ENCODE measurements around the gene VWA5B1. TPM values are rescaled to one million over a fixed set of nuclear protein-coding genes. Genes with fewer than 3 reads are reported as not detected.
A peak's percentile ranks its signal among the peaks of the same experiment; 100 is the strongest.

VWA5B1 gene
- total RNA-seq, 1 donor = not detected

DNA sequence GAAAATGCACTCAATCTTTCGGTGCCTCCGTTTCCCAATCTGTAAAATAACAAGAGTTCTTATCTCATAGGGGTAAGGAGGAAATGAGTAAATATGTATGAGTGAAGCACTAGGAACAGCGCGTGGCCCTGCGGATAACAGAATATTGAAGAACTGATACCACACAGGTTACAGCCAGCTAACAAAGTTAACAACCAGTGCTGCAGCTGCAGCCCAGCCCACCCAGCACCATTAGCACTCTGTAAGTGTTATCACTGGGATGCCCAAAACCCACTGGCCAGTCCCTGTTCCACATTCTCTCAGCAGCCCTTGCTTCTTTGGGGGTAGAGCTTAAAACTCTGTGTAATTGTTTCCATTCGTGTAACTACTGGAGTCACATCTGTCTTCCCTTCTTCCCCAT lies 89.5 kb downstream of the VWA5B1 start:
- peak; percentile 39 for DNase-seq (ENCODE audit: insufficient read length, low spot score, missing footprints)
- Histone ChIP-seq H3K27me3 (ENCODE audit: insufficient read depth, low read length) (peaks cover 29% of the 10 kb centered on the region), H3K36me3 (ENCODE audit: insufficient read depth, low read length) (no peaks in the 10 kb centered on the region), H3K9me3 (ENCODE audit: low read depth, low read length) (no peaks in the 10 kb centered on the region), H3K79me2 (ENCODE audit: insufficient read depth, low read length) (no peaks in the 10 kb centered on the region), H3K4me3 (ENCODE audit: insufficient read depth, low read length) (no peak overlapping the region), H2AFZ (ENCODE audit: low read length) (no peak overlapping the region), H3K27ac (ENCODE audit: low read depth, low read length) (no peak overlapping the region), H3K4me1 (ENCODE audit: insufficient read depth, low read length) (peaks cover 9% of the 10 kb centered on the region), H4K20me1 (ENCODE audit: insufficient read depth, low read length) (no peaks in the 10 kb centered on the region), H3K4me2 (ENCODE audit: insufficient read depth, low read length) (peak overlapping the region; percentile 58)
- TF ChIP-seq, protein P1, sequence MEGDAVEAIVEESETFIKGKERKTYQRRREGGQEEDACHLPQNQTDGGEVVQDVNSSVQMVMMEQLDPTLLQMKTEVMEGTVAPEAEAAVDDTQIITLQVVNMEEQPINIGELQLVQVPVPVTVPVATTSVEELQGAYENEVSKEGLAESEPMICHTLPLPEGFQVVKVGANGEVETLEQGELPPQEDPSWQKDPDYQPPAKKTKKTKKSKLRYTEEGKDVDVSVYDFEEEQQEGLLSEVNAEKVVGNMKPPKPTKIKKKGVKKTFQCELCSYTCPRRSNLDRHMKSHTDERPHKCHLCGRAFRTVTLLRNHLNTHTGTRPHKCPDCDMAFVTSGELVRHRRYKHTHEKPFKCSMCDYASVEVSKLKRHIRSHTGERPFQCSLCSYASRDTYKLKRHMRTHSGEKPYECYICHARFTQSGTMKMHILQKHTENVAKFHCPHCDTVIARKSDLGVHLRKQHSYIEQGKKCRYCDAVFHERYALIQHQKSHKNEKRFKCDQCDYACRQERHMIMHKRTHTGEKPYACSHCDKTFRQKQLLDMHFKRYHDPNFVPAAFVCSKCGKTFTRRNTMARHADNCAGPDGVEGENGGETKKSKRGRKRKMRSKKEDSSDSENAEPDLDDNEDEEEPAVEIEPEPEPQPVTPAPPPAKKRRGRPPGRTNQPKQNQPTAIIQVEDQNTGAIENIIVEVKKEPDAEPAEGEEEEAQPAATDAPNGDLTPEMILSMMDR (IDR thresholded peaks at IDR 0.05; ENCODE audit: extremely low read depth, low read depth, low read length) = no peak

GRCh38 chr1:20380616-20381035 lies 90.0 kb downstream of the VWA5B1 start:
- no peaks in the 10 kb centered on the region for H4K20me1 ChIP-seq (ENCODE audit: insufficient read depth, low read length)
- H3K4me2 ChIP-seq (ENCODE audit: insufficient read depth, low read length) = peak overlapping the region; percentile 58
- no peaks in the 10 kb centered on the region for H3K79me2 ChIP-seq (ENCODE audit: insufficient read depth, low read length)
- peak; percentile 91 for DNase-seq (ENCODE audit: insufficient read length, low spot score, missing footprints)
- H3K27ac ChIP-seq (ENCODE audit: low read depth, low read length) = no peak overlapping the region
- H2AFZ ChIP-seq (ENCODE audit: low read length) = peak overlapping the region; percentile 60
- H3K36me3 ChIP-seq (ENCODE audit: insufficient read depth, low read length) = no peaks in the 10 kb centered on the region
- H3K4me1 ChIP-seq (ENCODE audit: insufficient read depth, low read length) = peaks cover 9% of the 10 kb centered on the region
- H3K27me3 ChIP-seq (ENCODE audit: insufficient read depth, low read length) = peaks cover 34% of the 10 kb centered on the region
- H3K9me3 ChIP-seq (ENCODE audit: low read depth, low read length) = no peaks in the 10 kb centered on the region
- TF ChIP-seq, protein P1 (IDR thresholded peaks at IDR 0.05; ENCODE audit: extremely low read depth, low read depth, low read length) = no peak
- H3K4me3 ChIP-seq (ENCODE audit: insufficient read depth, low read length) = no peak overlapping the region

- TF ChIP-seq, protein P1 (IDR thresholded peaks at IDR 0.05; ENCODE audit: extremely low read depth, low read depth, low read length) = no peak
- Histone ChIP-seq H3K4me3 (ENCODE audit: insufficient read depth, low read length) (no peak overlapping the region), H3K36me3 (ENCODE audit: insufficient read depth, low read length) (no peaks in the 10 kb centered on the region), H3K4me1 (ENCODE audit: insufficient read depth, low read length) (peaks cover 9% of the 10 kb centered on the region), H4K20me1 (ENCODE audit: insufficient read depth, low read length) (no peaks in the 10 kb centered on the region), H3K79me2 (ENCODE audit: insufficient read depth, low read length) (no peaks in the 10 kb centered on the region), H3K27ac (ENCODE audit: low read depth, low read length) (no peak overlapping the region), H3K27me3 (ENCODE audit: insufficient read depth, low read length) (peaks cover 39% of the 10 kb centered on the region), H3K4me2 (ENCODE audit: insufficient read depth, low read length) (peak overlapping the region; percentile 58), H3K9me3 (ENCODE audit: low read depth, low read length) (no peaks in the 10 kb centered on the region), H2AFZ (ENCODE audit: low read length) (no peak overlapping the region)
- DNase-seq (ENCODE audit: insufficient read length, low spot score, missing footprints) = no peak
Measured at GRCh38 chr1:20381045-20381641, 90.5 kb downstream of the VWA5B1 start.

- no peaks in the 10 kb centered on the region for H4K20me1 ChIP-seq (ENCODE audit: insufficient read depth, low read length)
- DNase-seq (ENCODE audit: insufficient read length, low spot score, missing footprints) = peak; percentile 19
- H3K4me1 ChIP-seq (ENCODE audit: insufficient read depth, low read length) = peaks cover 9% of the 10 kb centered on the region
- H3K27me3 ChIP-seq (ENCODE audit: insufficient read depth, low read length) = peaks cover 44% of the 10 kb centered on the region
- H3K4me3 ChIP-seq (ENCODE audit: insufficient read depth, low read length) = no peak overlapping the region
- no peaks in the 10 kb centered on the region for H3K9me3 ChIP-seq (ENCODE audit: low read depth, low read length)
- no peaks in the 10 kb centered on the region for H3K36me3 ChIP-seq (ENCODE audit: insufficient read depth, low read length)
- no peak overlapping the region for H3K4me2 ChIP-seq (ENCODE audit: insufficient read depth, low read length)
- TF ChIP-seq, protein P1 (IDR thresholded peaks at IDR 0.05; ENCODE audit: extremely low read depth, low read depth, low read length) = no peak
- H3K79me2 ChIP-seq (ENCODE audit: insufficient read depth, low read length) = no peaks in the 10 kb centered on the region
- H3K27ac ChIP-seq (ENCODE audit: low read depth, low read length) = no peak overlapping the region
- no peak overlapping the region for H2AFZ ChIP-seq (ENCODE audit: low read length)
Measured at GRCh38 chr1:20381961-20382360, 91.3 kb downstream of the VWA5B1 start.

Data from osteoblast (primary cell).